T-helper 2 cell treated with Interferon-gamma antibody and Interleukin-4, amounts not matched to agents 5 μg/mL and 100 μg/mL, for 36 hours (primary cell): ENCODE measurements around the gene C1QTNF2.
"Not testable (repeated sequence)": the region's sequence is repeated elsewhere in the genome, so short reads cannot be mapped to it uniquely, and the experiment has no call there.

Experiments used
- DNase-seq: peaks from one replicate; pipeline ENCODE4 v3.0.0; 2021; ENCODE audit warnings: low spot score
- H3K27ac Mint-ChIP-seq: one replicate; pipeline ENCODE4 v1.8.0; 2021; ENCODE audit warnings: mild to moderate bottlenecking, mixed read lengths
- H3K27me3 Mint-ChIP-seq: one replicate; pipeline ENCODE4 v1.8.0; 2021; ENCODE audit warnings: low read depth, mixed read lengths
- H3K36me3 Mint-ChIP-seq: one replicate; pipeline ENCODE4 v1.8.0; 2021; ENCODE audit warnings: low read depth, mixed read lengths
- H3K4me1 Mint-ChIP-seq: one replicate; pipeline ENCODE4 v1.8.0; 2021; ENCODE audit warnings: low read depth, mixed read lengths
- H3K4me3 Mint-ChIP-seq: one replicate; pipeline ENCODE4 v1.8.0; 2022; ENCODE audit warnings: mild to moderate bottlenecking, moderate library complexity, mixed read lengths
- H3K9me3 Mint-ChIP-seq: one replicate; pipeline ENCODE4 v1.8.0; 2021; ENCODE audit warnings: mixed read lengths

The C1QTNF2 gene

DNA sequence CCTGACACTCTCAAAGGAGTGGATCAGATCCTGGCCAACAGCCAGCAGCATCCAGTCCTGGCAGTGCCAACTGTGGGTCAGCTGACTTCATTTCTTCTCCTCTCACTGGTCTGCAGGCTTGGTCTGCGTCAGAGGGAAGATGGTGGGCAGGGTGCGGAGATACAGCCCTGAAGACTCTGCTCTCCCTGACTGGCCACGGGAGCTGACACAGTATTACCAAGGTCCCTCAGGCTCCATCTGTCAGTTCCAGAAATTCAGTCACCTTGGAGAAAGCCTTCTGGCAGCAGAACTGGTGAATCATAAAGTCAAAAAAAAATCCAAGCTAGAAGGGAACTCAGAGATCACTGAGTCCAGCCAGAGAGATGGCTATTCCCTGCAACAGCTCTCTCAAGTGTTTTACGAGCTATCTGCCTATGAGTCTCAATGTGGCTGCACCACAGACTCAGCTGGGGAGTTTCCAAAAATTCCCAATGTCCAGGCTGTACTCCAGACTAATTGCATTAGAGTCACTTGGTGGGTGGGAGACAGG is 27.9 kb downstream of the C1QTNF2 start:
- Mint-ChIP-seq H3K4me3 (no peak overlapping the region), H3K36me3 (no peaks in the 10 kb centered on the region), H3K27ac (no peak overlapping the region), H3K27me3 (no peaks in the 10 kb centered on the region), H3K9me3 (no peaks in the 10 kb centered on the region), H3K4me1 (peaks cover 4% of the 10 kb centered on the region)
- no peak for DNase-seq

DNA sequence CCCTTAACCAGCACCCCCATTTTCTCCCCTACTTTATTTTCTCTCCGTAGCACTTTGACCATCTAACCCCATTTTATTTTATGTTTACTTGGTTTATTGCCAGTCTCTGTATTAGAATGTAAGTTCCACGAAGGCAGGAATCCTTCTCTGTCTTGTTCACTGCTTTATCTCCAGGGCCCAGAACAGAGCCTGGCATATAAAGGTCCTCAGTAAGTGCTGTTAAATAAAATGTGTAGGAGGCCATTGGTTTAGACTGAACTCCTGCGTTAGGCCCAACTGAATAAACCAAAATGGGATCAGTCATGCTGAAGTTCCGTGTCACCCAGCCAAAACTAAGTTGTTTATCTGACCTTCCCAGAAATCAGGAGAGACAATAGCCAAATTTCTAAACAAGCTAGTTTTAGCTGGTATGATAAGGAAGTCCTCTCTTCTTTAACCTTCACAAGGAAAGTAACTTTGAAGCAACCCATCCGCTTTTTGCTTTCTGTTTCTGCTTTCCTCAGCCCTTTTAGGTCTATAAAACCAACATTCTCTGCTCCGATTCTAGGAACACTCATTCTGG is 29.0 kb downstream of the C1QTNF2 start:
- Mint-ChIP-seq H3K27ac (no peak overlapping the region), H3K4me1 (peaks cover 4% of the 10 kb centered on the region), H3K9me3 (no peaks in the 10 kb centered on the region), H3K27me3 (no peaks in the 10 kb centered on the region), H3K36me3 (no peaks in the 10 kb centered on the region), H3K4me3 (no peak overlapping the region)
- DNase-seq, result no peak

DNA sequence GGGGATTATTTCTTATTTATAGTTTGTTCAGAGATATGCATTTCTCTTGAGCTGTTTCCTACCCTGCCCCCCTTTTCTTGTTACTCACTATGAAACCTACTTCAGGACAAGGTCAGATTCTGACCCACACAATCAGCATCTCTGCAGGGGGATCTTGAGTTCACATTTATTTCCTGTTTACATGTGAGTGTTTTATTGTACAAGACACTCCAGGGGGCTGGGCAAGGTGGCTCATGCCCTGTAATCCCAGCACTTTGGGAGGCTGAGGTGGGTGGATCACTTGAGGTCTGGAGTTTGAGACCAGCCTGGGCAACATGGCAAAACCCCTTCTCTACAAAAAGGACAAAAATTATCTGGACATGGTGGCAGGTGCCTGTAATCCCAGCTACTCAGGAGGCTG is 29.9 kb downstream of the C1QTNF2 start:
- not testable (repeated sequence) for H3K9me3 Mint-ChIP-seq, H3K36me3 Mint-ChIP-seq

DNA sequence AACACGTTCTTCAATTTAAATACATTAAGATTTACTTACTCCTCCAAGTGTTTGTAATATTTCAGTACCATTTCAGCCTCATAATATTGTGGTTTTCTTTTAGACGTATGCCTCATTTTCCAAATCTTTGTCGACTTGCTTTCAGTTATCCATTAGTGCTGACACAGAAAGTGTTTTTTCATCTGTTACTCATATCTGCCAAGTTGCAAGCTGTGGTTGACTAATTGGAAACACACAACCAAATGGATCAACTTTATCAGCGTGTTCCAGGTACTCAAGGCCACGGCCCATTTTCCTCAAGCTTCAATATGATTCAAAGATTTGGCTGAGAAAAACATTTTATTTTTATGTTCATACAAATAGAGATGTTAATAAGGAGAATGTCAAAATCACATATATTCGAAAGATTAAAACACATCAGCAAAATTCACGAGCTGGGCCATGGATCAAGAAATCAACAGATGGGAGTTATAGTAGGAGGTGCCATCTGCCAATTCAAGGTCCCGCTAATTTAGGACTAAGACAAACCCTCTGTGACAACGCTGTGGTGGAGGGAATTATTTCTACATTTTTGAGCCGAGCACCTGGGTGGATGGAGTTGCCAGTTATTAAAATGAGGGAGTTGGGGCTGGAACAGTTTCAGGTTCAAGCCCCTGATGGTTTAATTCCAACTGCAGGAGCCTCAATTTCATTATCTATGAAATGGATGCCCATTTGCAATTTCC is 30.9 kb downstream of the C1QTNF2 start:
- Mint-ChIP-seq H3K9me3 (no peaks in the 10 kb centered on the region), H3K27me3 (peaks cover 3% of the 10 kb centered on the region), H3K4me1 (peaks cover 4% of the 10 kb centered on the region), H3K27ac (no peak overlapping the region), H3K36me3 (no peaks in the 10 kb centered on the region), H3K4me3 (no peak overlapping the region)
- no peak for DNase-seq

More for the DNA sequence above, 29.9 kb downstream of the C1QTNF2 start:
- H3K27me3 Mint-ChIP-seq, H3K27ac Mint-ChIP-seq, DNase-seq, H3K4me3 Mint-ChIP-seq, H3K4me1 Mint-ChIP-seq: not testable (repeated sequence)

DNA sequence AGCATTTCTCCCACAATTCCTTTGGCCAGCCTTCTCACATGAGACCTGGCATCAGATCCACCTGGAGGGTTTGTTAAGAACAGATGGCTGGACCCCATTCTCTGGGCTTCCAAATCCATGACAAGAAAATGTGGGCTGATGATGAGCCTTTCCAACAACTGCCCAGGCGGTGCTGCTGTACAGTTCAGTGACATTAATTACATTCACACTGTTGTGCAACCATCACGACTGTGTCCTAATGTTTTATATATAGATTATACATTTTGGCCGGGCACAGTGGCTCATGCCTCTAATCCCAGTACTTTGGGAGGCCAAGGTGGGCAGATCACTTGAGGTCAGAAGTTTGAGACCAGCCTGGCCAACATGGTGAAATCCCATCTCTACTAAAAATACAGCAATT is 35.7 kb downstream of the C1QTNF2 start:
- not testable (repeated sequence) for H3K36me3 Mint-ChIP-seq, H3K27me3 Mint-ChIP-seq, H3K9me3 Mint-ChIP-seq, DNase-seq, H3K4me1 Mint-ChIP-seq, H3K27ac Mint-ChIP-seq, H3K4me3 Mint-ChIP-seq

DNA sequence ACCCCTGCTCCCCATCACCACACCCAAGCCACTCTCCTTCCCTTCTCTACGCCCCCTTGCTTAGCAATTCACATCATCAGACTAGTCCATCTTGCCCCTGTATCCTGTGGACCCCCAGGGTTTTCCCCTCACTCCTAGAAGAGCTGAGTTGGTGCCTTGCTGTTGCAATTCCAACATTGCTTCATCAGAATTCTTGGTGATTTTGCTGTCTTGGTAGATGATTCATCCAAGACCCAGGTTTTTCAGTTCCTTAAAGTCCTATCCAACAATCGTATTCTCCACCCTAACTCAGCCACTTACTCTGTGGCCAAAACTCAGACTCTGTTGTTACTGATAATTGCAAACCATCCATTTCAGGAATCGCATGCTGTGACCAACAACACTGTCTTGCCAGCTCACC is 36.7 kb downstream of the C1QTNF2 start:
- DNase-seq, result no peak
- H3K4me3 Mint-ChIP-seq, result no peak overlapping the region
- H3K36me3 Mint-ChIP-seq, result no peaks in the 10 kb centered on the region
- H3K27me3 Mint-ChIP-seq, result peaks cover 3% of the 10 kb centered on the region
- H3K4me1 Mint-ChIP-seq, result peaks cover 2% of the 10 kb centered on the region
- no peaks in the 10 kb centered on the region for H3K9me3 Mint-ChIP-seq
- no peak overlapping the region for H3K27ac Mint-ChIP-seq

DNA sequence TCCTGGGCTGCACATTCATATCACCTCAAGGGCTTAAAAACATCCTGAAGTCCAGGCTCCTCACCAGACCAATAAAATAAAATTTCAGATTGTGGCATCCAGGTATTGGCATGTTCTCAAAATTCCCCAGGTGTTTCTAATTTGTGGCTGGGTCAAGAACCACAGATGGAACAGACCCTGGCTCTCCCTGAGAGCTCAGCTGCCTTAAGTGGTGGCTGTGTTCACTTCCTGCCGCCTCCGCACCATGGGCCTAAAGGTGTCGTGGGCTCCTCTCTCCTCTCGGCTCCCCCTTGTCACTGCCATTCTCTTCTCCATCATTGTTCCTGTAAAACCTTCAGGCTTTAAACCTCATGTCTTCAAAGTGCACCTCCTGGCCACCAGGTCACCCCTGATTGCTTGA is 40.2 kb downstream of the C1QTNF2 start:
- H3K4me3 Mint-ChIP-seq, result no peak overlapping the region
- no peaks in the 10 kb centered on the region for H3K27me3 Mint-ChIP-seq
- H3K36me3 Mint-ChIP-seq, result no peaks in the 10 kb centered on the region
- peaks cover 2% of the 10 kb centered on the region for H3K4me1 Mint-ChIP-seq
- no peaks in the 10 kb centered on the region for H3K9me3 Mint-ChIP-seq
- H3K27ac Mint-ChIP-seq, result no peak overlapping the region
- DNase-seq, result no peak

DNA sequence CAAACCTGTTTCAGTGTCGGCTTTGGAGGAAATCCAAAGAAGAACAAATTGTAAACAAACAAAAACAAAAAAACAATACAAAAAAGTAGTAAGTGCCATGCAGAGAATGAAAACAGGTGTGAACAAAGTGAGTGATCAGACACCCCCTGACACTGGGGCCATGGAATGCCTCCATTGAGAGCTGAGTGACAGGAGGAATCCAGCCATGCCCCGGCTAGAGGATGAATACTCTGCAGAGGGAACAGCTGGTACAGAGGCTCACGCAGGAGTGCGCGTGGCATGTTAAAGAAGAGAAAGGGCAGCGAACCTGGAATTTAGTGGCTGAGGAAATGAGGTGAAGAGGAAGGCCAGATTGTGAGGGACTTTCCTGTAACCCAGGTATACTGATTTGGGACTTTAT is 42.6 kb downstream of the C1QTNF2 start:
- no peak overlapping the region for H3K27ac Mint-ChIP-seq
- no peak for DNase-seq

DNA sequence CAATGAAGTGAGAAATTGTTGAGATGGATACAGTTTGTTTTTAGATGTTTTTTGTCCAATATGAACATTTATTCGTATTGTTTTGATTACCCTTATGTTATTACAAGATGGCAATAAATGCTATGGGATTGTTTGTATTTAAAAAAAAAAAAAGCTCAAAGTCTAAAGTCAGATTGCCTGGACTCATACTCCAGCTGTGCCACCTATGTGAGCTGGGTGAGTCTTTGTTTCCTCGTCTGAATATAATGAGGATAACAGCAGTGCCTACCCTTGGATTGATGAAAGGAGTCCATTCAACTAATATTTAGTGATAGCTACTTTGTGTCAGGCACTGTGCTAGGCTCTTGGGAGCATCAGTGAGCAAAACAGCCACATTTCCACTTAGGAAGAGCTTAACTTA is 43.4 kb downstream of the C1QTNF2 start:
- Mint-ChIP-seq H3K4me1 (peaks cover 2% of the 10 kb centered on the region), H3K27ac (no peak overlapping the region), H3K9me3 (no peaks in the 10 kb centered on the region), H3K27me3 (no peaks in the 10 kb centered on the region), H3K36me3 (no peaks in the 10 kb centered on the region), H3K4me3 (no peak overlapping the region)
- DNase-seq, result no peak

More for the DNA sequence above, 42.6 kb downstream of the C1QTNF2 start:
- Mint-ChIP-seq H3K27me3 (no peaks in the 10 kb centered on the region), H3K4me3 (no peak overlapping the region), H3K36me3 (no peaks in the 10 kb centered on the region), H3K4me1 (peaks cover 2% of the 10 kb centered on the region), H3K9me3 (no peaks in the 10 kb centered on the region)

DNA sequence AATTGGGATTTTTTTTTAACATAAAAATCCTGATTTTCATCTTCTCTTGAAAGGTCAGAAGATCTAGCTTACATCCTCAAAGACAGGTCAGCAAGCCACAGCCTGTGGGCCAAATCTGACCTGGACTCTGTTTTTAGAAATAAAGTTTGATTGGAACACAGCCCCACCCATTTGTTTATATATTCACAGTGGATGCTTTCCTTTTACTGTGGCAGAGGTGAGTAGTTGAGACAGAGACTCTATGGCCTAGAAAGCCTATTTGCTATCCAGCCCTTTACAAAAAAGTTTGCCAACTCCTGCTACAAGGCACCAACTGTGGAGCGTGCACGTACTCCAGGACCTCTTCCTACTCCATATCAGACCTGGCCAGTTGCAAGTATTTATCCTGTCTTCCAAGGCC is 44.7 kb downstream of the C1QTNF2 start:
- H3K36me3 Mint-ChIP-seq, result no peaks in the 10 kb centered on the region
- H3K9me3 Mint-ChIP-seq, result no peaks in the 10 kb centered on the region
- peaks cover 2% of the 10 kb centered on the region for H3K4me1 Mint-ChIP-seq
- H3K27ac Mint-ChIP-seq, result no peak overlapping the region
- no peak for DNase-seq
- H3K4me3 Mint-ChIP-seq, result no peak overlapping the region
- no peaks in the 10 kb centered on the region for H3K27me3 Mint-ChIP-seq

DNA sequence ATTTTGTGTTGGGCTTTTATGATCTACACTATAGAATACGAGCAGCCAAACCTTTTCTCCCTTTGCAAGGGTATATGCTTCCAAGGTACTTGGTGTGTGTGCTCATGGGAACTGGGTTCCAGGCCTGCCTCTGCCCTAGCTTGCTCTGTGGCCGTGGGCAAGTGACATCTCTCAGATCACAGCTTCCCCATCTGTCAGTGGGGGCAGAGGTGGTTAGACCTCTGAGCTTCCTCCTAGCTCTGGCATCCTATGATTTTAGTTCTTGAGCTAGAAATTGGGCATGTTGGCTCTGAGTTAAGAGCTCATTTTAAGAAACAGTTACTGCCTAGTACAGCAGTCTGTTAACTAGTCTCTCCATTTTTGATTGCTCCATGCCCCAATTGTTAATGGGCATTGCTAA is 45.5 kb downstream of the C1QTNF2 start:
- Mint-ChIP-seq H3K27me3 (no peaks in the 10 kb centered on the region), H3K4me3 (no peak overlapping the region), H3K36me3 (no peaks in the 10 kb centered on the region), H3K9me3 (no peaks in the 10 kb centered on the region), H3K4me1 (no peaks in the 10 kb centered on the region), H3K27ac (no peak overlapping the region)
- no peak for DNase-seq

DNA sequence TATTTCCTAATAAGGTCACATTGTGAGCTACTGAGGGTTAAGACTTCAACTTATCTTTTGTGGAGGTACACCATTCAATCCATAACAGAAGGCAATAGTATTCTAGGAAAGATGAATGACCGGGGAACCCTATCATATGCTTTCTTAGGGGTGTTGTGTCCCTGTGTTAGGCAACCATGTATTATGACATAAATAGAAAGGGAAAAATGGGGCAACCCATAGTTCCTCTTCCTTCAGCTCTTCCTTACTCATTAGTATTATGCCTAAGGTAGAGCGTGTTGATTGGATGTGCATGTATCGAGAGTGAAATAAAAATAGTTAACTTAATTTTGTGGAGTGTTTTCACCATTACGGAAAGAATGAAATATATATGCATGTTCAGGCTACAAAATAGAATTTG is 52.0 kb downstream of the C1QTNF2 start:
- H3K9me3 Mint-ChIP-seq, result no peaks in the 10 kb centered on the region
- DNase-seq, result no peak
- peaks cover 30% of the 10 kb centered on the region for H3K27me3 Mint-ChIP-seq
- H3K36me3 Mint-ChIP-seq, result no peaks in the 10 kb centered on the region
- H3K27ac Mint-ChIP-seq, result no peak overlapping the region
- H3K4me1 Mint-ChIP-seq, result no peaks in the 10 kb centered on the region
- no peak overlapping the region for H3K4me3 Mint-ChIP-seq

DNA sequence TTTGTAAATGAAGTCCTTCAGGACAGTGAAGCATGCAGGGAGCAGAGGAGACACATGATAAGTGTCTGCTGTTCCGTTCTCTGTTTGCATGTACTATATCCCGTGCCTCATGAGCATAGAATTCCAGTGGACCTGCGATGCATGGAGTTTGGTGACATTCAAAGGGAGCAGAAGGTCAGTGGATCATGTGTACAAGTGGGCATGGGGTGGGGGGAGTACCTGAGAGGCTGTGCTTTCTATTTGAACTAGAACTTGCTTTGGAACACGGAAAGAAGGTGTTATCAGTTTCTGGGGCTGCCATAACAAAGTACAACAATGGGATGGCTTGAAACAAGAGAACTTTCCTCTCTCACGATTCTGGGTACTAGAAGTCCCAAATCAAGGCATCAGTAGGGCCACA is 53.0 kb downstream of the C1QTNF2 start:
- DNase-seq, result no peak
- Mint-ChIP-seq H3K27me3 (peaks cover 39% of the 10 kb centered on the region), H3K4me3 (no peak overlapping the region), H3K27ac (no peak overlapping the region), H3K4me1 (peaks cover 3% of the 10 kb centered on the region), H3K36me3 (no peaks in the 10 kb centered on the region), H3K9me3 (no peaks in the 10 kb centered on the region)

DNA sequence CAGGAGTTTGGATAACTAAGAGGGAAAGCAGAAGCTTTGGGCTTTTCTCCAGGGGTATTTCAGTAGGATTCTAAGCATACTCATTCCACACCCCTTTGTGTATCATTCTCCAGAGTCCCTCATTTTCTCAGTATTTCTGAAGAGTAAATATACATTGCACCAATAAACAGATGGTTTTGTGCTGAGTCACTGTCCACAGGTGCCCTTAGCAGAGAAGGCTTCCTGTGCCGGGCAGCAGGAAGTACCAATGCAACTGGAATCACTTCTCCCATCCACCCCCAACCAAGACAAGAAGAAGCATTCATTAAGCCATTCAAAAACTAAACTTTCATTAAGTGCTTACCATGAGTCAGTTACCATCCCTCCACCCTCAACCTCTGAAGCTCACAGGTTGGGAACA is 54.5 kb downstream of the C1QTNF2 start:
- Mint-ChIP-seq H3K27me3 (peaks cover 47% of the 10 kb centered on the region), H3K9me3 (no peaks in the 10 kb centered on the region), H3K27ac (no peak overlapping the region), H3K4me3 (no peak overlapping the region), H3K4me1 (peaks cover 4% of the 10 kb centered on the region), H3K36me3 (no peaks in the 10 kb centered on the region)
- no peak for DNase-seq
